NCI-H460 (cell line): ENCODE data around the gene PDSS1. TPM values are rescaled to one million over a fixed set of nuclear protein-coding genes. Genes with fewer than 3 reads are reported as not detected.

ENCODE experiments used
- DNase-seq: peaks from one replicate; pipeline ENCODE4 v3.0.0-alpha.2; 2016; ENCODE audit warnings: low read depth; ENCODE audit errors: extremely low read depth
- total RNA-seq: library from RNA; depleted of rRNA; stranded (reverse); fragments of >200 nt; shearing (Covaris generic); gene quantifications from 2 replicates; pipeline ENCODE4 v1.2.3, GENCODE V29; 2014

PDSS1 gene
- total RNA-seq, 1 experiment from 2014 or later, result 14.4 TPM

DNA sequence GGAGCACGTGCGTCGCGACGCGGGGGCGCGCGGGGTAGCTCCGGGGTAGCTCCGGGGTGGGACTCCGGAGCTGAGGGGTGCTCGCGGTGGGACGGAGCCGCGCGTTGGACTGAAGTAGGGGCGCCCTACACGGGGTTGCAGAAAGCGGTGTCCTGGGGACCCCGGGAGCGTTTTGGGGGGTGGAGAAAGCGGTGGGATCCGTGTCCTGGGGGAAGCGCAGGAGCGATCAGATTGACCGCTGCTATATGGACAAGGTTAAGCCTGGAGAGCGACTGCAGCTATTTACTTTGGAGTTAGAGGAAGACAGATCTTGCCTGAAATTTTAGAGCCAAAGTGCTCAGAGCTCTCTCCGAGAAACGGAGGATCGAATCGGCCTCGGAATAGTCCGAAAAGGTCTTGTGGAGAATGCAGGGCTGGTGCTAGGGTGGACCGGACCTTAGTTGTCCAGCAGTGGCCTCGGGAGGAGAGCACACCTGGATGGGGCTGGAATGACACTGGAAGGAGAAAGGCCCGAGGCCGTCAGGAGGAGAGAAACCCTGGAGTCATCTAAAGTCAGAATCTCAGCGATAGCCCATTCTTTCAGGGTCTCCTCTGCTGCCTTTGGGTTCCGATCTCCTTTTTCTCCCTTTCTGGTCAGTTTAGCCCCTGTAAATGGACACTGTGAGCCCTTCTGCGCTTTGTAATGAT, 564 bp downstream of the PDSS1 start:
- no peak for DNase-seq

DNA sequence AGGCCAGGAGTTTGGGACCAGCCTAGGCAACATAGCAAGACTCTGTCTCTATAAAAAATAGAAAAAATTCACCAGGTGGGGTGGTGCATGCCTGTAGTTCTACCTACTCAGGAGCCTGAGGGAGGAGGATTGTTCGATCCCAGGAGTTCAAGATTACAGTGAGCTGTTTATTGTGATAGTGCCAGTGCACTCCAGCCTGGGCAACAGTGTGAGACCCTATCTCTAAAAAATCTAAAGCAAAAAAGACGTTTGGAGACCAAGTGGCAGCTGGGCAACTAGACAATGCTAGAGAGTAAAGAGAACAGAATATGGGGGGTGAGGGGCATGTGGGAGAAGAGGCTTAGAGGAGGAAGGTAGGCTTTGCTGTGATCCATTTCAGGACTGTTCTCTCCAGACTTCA, 1.4 kb downstream of the PDSS1 start:
- DNase-seq, result no peak

DNA sequence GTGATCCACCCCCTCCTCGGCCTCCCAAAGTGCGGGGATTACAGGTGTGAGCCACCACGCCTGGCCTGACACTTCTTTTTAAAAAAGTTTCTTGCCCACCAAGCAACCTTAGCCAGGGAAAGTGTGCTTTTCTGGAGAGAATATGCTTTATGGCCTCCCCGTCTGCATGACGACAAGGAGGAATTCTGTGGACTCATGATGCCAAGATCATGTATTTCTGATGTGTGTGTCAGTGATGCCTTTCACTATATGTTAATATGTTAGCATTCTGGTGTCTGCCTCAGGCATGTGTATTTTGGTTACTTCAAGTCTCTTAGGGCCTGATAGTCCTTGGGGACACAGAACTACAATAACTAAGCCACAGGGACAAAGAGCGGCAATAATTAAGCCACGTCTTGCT, 2.1 kb downstream of the PDSS1 start:
- no peak for DNase-seq

DNA sequence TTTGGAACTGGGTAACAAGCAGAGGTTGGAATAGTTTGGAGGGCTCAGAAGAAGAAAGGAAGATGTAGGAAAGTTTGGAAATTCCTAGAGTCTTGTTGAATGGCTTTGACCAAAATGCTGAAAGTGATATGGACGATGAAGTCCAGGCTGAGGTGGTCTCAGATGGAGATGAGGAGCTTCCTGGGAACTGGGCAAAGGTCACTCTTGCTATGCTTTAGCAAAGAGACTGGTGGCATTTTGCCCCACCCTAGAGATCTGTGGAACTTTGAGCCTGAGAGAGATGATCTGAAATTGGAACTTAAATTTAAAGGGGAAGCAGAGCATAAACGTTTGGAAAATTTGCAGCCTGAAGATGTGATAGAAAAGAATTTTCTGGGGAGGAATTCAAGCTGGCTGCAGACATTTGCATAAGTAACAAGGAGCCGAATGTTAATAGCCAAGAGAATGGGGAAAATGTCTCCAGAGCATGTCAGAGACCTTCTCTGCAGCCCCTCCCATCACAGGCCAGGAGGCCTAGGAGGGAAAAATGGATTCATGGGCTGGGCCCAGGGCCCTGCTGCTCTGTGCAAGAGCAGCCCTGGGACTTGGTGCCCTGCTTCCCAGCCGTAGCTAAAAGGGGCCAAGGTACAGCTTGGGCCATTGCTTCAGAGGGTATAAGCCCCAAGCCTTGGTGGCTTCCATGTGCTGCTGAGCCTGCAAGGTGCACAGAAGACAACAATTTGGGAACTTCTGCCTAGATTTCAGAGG, 3.6 kb downstream of the PDSS1 start:
- DNase-seq, result no peak

DNA sequence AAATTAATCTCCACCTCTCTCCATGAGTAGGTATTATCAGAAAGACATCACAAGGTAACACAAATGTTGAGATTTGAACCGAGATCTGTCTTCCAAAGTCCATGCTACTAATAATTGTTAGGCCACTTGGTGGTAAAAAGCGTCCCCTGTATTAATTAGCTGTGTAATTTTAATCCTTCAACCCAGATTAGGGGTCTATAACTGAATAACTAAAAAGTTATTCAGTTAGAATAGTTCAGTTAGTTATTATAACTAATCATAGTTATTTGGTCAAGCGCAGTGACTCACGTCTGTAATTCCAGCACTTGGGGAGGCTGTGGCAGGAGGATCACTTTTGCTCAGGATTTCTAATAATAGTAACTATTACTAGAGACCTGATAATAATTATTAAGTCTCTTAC, 5.6 kb downstream of the PDSS1 start:
- DNase-seq, result no peak

DNA sequence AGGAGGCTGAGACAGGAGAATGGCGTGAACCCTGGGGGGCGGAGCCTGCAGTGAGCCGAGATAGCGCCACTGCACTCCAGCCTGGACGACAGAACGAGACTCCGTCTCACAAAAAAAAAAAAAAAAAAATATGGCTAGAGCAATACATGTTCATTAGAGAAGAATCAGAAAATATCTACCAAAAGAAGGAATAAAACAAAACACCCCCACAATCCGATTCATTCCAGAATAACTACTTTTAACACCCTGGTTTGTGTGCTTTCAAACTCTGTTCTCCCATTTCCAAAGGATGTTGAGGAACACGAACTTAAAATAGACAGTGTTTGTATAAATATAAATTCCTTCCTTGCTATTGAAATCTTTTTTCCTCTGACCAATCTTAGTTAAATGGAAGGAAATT, 6.5 kb downstream of the PDSS1 start:
- DNase-seq, result no peak

DNA sequence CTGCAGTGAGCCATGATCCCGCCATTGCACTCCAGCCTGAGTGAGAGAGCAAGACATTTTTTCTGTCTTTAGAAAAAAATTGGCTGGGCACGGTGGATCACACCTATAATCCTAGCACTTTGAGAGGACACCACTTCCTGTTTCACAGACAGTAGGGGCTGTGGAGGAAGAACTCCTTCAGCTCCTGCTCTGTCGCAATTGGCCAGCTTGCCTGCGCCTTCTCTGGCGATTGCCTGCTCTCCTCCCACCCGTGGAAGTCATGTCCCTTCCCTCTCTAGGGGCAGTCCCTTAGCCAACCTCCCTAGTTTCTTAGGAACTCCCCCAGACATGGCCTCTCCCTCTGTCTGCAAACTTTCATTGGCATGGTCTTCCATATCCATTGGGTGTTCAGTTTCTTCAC, 8.7 kb downstream of the PDSS1 start:
- no peak for DNase-seq

DNA sequence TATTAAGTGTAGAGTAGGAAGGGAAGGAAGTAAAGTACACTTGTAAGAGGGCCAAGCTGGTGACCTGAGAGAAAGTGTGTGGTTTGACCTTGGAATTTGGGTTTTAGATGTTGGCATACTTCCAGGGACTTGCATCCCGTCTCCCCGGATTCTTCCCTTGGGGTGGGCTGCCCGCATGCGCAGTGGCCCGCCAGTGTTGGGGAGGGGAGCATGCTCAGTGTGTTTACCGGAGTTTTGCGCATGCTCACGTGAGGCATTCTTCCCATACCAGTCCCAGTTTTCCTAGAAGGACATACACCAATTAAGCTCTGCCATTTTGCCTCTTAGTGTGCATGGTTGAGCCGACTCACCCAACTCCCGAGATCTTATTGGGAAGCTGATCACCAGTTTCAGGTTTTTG, 9.4 kb downstream of the PDSS1 start:
- DNase-seq, result no peak

DNA sequence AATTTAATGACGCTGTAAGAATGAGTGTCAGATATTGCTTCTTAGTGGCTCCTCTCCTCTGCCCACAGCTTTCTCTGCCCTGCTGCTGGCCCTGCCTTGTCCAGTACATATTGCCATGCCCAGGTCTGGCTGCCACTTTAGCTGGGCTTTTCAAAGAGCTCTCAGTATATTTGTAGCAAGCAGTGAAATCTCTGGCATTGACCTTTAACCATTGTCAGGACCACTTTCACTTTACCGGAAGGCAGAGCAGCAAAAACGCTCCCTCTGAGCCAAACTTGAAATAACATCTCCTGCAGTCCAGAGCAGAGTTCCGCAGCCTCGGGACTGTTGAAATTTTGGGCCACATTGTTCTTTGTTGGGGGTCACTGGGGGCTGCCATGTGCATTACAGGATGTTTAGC, 13.8 kb downstream of the PDSS1 start:
- no peak for DNase-seq

DNA sequence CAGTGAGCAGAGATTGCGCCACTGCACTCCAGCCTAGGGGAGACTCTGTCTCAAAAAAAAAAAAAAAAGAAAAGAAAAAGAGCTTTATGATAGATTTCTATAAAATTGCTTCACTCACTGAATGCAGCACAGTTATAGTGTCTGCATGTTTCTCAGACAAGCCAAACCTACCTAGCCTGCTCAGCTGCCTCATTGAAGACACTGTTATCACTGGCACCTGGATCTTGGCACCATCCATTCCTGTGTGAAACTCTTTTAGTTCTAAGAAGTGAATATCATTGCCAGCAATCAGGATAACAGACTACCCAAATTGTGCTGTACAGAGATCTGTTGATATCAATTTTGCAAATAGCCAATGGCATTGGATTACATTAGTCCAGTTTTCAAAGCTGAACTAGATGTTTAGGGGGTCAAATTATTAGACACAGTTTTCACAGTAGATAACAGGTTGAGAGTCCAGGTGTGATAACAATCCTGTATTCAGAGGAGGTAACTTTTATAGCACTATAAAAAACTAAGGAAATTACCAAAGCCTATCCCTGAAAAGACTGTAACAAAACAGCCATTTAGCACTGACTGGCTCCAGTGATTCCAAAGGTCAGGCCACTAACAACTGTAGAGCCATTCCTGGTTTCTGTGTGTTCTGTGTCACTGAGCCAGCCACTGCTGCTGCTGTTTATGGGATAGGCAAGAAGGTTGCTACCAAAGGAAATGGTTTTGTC, 17.1 kb downstream of the PDSS1 start:
- no peak for DNase-seq

DNA sequence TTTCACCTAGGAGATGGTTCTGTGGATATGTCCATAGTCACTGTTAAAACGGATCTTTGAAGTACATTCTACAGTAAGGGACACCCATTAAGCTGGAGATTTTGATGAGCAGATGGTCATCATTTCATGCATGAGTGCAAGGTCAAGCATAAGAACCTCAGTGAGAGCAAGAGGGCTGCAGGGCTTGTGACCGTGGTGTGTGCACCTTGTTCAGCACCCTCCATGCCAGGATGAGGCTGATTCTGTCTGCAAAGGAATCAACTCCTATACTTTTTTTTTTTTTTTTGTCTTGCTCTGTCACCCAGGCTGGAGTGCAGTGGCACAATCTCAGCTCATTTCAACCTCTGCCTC, 17.6 kb downstream of the PDSS1 start:
- no peak for DNase-seq

DNA sequence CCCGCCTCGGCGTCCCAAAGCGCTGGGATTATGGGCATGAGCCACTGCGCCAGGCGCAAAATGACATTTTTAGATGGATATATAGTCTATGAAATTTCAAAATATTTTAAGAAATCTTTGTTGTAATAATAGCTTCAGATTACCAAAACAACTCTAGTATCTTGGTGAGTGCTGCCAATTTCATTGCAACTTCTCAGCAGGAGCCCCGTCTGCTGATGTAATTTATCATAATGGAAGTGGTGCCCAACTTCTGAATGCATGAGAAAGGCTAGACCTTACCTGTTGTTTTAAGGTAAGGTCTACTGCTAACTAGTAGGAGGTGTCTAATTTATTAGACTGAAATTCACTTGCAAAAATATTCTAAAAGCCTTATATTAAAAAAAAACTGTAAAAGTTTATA, 20.0 kb downstream of the PDSS1 start:
- no peak for DNase-seq

DNA sequence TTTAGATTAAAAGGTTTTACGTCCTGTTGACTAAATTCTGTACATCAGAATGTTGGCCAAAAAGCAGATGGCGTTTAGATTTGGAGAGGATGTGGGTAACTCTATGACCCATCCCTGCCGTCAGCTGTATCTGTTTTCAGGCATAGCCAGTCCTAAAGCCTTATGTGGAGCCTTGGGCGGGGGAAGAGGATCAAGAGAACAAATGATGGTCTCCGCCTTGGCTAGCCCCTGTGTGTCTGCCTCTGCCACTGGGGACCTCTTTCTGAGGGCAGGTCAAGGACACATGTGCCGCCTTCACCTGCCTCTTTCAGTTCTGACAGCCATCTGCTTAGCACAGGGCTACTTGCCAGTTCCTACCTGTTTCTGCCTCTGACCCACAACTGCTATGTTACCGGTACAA, 24.1 kb downstream of the PDSS1 start:
- no peak for DNase-seq

DNA sequence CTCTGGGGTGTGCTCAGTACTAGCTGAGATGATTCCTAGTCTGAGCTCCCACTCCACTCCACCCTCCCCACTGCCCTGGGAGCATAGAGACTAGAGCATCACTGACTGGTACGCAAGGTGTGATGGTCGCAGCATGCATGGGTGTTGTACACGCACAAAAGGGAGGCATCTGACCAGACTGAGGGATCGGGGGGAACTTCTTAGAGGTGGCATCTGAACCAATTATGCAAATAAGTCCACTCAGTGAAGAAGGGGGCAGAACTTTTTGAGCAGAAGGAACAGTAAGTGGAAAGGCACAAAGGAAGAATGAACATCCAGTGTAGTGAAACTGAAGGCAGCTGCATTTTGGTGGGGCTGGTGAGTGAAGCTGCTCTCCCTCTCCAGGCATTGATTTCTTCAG, 25.5 kb downstream of the PDSS1 start:
- no peak for DNase-seq

DNA sequence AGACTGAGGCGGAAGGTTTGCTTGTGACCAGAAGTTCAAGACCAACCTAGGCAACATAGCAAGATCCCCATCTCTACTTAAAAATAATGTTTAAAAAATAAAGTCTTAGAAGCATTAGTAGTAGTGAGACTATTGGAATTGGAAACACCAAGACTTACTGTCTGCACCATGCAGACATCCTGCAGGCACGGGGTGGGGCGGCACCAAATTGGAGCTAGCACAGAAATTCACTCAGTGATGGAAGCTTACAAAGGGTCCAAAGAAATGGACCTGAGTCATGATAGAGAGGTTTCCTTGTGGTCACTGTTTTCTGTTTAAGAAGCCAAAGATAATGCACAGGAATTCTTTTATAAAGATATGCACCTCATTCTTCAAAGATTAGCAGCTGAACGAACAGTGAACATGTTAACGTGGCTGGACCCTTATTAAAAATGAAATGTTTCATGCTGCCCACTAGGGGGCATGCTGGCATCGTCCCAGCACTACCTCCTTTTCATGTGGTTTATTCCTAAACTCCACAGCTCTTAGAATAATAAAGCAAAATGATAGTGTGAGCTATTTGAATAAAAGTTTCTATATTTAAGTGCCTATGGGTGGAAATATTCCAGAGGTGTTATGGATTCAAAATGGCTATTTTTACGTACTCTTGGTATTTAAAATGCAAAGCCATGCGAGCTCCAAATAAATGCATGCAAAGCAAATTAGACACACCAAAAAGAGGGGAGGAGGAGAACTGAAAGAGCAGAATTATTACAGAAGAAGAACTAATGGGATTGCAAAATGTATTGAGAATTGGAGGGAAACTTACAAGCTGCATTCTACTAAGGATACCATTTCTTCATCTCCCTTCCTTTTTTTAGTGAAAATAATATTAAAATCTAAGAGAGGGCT, 28.6 kb downstream of the PDSS1 start:
- peak; percentile 38 for DNase-seq

DNA sequence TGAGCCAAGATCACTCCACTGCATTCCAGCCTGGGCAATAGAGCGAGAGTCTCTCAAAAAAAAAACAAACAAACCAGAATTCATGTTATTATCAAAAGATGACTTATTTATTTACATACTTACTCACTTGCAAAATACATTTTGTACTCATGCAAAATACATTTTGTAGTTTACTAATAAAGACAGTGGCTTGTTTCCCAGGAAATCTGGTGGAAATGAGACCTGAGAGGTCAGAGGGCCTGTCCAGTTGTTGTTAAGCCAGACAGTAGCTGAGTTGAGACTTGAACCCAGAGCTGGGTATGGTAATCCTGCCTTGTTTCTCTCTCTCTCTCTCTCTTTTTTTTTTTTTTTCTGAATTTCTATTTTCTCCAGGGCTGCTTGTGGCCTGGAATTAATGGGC, 29.5 kb downstream of the PDSS1 start:
- DNase-seq, result no peak

DNA sequence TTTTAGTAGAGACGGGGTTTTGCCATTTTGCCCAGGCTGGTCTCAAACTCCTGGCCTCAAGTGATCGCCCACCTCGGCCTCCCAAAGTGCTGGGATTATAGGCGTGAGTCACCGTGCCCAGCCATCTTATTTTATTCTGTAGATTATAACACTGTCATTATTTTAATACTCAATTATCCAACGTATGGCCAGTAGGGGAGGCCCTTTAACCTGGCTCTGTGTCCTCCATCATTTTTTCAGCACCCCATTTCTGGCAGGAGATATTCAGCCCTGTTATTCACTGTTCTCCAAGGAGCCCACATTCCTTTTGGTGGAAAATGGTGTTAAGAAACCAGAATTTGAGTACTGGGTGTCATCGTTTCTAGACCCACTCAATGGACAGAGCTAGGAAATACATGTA, 31.5 kb downstream of the PDSS1 start:
- no peak for DNase-seq

DNA sequence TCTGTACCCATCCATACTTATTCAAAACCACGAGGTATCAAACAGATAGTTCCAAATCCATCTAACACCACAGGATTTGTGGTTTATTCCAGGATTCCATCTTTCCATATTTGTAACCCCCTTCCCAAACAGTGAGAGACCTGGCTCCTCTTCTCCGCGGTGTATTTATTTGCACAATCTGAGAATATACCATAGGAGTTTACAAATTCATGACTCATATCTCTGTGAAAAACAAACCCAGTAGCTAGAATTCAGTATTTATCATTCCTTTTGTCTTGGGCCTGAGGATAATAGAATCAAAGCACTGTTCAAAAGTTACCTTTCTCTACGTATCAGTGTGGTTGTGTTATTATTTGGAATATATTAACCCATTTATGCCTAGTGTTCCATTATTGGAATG, 31.9 kb downstream of the PDSS1 start:
- DNase-seq, result no peak

DNA sequence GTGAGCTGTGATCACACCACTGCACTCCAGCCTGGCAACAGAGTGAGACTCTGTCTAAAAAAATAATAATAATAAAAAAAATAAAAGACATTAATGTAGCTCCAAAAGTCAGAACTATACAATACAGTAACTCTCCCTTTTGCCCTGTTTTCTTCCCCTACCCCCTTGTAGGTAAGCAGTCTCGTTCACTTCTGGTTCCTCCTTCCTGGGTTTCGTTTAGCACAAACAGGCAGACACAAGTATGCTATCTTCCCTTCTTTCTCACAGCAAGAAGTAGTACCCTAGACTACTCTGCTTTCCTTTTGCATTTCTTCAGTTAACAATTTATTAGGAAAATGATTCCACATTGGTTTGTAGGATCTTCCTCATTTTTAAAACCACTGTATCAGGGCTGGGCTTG, 33.1 kb downstream of the PDSS1 start:
- no peak for DNase-seq

DNA sequence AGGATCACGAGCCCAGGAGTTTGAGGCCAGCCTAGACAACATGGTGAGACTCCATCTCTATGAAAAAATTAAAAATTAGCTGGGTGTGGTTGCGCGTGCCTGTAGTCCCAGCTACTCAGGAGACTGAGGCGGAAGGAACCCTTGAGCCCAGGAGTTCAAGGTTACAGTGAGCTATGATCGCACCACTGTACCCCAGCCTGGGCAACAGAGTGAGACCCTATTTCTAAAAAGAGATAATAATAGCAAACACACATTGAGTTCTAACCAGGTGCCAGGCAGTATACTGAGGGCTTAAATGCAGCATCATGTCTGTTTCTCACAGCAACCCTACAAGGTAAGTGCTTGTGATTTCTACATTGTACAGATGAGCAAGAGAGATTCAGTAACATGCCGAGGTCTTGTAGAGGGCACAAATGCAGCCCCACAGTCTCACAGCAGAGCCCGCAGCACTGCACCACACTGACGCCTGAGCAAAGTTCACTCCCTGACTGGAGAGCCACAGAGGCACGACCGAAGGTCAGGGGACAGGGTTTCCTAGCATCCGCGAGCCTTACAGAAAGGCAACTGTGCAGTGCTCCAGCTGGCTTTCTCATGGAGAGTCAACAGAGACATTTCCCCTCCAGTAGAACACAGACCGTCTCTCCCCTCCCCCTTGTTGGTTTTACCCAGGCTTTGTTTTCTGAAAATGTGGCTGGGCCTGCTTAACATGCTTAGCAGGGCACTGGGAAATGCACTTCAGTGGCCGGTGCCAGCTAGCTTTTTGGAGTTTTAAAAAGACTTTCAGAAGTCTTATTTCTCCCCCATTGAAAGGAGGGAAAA, 36.5 kb downstream of the PDSS1 start:
- no peak for DNase-seq
